Activated B cell treated with CpG ODN at 0.5 μM for 24 hours (primary cell): ENCODE measurements around the gene MFNG. TPM values are rescaled to one million over a fixed set of nuclear protein-coding genes. Genes with fewer than 3 reads are reported as not detected.

Source experiments
- ATAC-seq: fragments of 200-7000 bp; cut with Tn5 transposase; one replicate; pipeline ENCODE4 v1.10.0; 2021; ENCODE audit warnings: low read depth, mild to moderate bottlenecking, moderate library complexity
- CTCF ChIA-PET: fragments of 350-600 bp; sonication (Branson Sonifier 250); formaldehyde crosslinking; loops from one replicate; lab custom pipeline; 2021; ENCODE audit warnings: antibody characterized with exemption; lab: Charles Lee
- POLR2A ChIA-PET: fragments of 350-600 bp; sonication (Branson Sonifier 250); formaldehyde crosslinking; loops from one replicate; lab custom pipeline; 2021; ENCODE audit warnings: antibody characterized with exemption; lab: Charles Lee
- DNase-seq: peaks from one replicate; pipeline ENCODE4 v3.0.0; 2022
- H3K27ac Mint-ChIP-seq: one replicate; pipeline ENCODE4 v1.8.0; 2020; ENCODE audit warnings: mixed read lengths
- H3K27me3 Mint-ChIP-seq: one replicate; pipeline ENCODE4 v1.8.0; 2021; ENCODE audit warnings: mixed read lengths
- H3K36me3 Mint-ChIP-seq: one replicate; pipeline ENCODE4 v1.8.0; 2021; ENCODE audit warnings: low read depth, mixed read lengths
- H3K4me1 Mint-ChIP-seq: one replicate; pipeline ENCODE4 v1.8.0; 2021; ENCODE audit warnings: mixed read lengths
- H3K4me3 Mint-ChIP-seq: one replicate; pipeline ENCODE4 v1.8.0; 2020; ENCODE audit warnings: mild to moderate bottlenecking, mixed read lengths
- H3K9me3 Mint-ChIP-seq: one replicate; pipeline ENCODE4 v1.8.0; 2020; ENCODE audit warnings: mixed read lengths
- intact Hi-C: fragments of 100-400 bp; cut with micrococcal nuclease; formaldehyde crosslinking; loops from one replicate; pipeline ENCODE4 v1.15.1; 2024
- total RNA-seq: library from RNA; stranded (reverse); gene quantifications from 2 replicates; pipeline ENCODE4 v1.2.3, GENCODE V29; 2022
- TF ChIP-seq, protein P1 (sequence below): fragments of 200-600 bp; IDR thresholded peaks from one replicate; pipeline ENCODE4 v1.8.0; 2022; ENCODE audit warnings: antibody characterized with exemption, mild to moderate bottlenecking

MFNG gene
- total RNA-seq, 1 donor from 2014 or later, result 90.6 TPM

DNA sequence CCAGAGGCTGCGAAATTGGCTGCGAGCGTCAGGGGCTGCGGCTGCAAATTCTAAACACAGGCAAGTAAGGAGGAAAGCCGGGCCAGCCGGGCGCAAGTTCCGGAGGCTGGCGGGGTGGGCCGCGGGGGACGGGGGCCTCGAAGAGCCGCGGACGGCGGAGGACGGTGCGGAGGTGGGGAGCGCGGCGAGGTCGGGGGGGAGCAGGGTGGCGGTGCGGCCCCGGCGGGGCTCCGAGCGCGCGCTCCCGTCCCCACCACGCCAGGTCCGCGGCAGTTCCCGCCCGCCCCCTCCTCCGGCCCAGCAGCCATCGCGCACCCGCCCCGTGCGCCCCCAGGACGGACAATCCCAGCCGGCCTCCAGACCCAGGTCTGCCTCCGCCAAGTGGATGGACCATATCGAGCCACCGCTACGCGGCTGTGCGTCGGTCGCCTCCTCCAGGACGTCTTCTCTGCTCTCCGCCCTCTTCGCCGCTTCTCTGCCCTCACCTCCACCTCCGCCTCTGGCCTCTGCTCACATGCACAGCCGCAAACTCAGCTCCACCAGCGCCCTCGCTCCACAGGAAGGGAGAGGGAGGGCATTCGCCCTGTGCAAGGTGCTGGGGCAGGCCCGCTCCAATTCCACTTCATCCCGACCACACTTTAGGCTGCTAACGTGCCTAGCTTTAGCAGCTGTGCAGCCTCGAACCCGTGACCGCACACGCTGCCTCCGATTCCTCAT, 66.1 kb downstream of the MFNG start:
- Mint-ChIP-seq H3K4me1 (peaks cover 27% of the 10 kb centered on the region), H3K36me3 (no peaks in the 10 kb centered on the region), H3K4me3 (peak overlapping the region; percentile 83), H3K27me3 (peaks cover 67% of the 10 kb centered on the region), H3K9me3 (no peaks in the 10 kb centered on the region), H3K27ac (no peak overlapping the region)
- CTCF ChIA-PET, result no interaction called here
- POLR2A ChIA-PET, result no interaction called here
- DNase-seq (no peak), ATAC-seq (no peak)
- intact Hi-C loops, result no loop called here
- TF ChIP-seq, protein P1, sequence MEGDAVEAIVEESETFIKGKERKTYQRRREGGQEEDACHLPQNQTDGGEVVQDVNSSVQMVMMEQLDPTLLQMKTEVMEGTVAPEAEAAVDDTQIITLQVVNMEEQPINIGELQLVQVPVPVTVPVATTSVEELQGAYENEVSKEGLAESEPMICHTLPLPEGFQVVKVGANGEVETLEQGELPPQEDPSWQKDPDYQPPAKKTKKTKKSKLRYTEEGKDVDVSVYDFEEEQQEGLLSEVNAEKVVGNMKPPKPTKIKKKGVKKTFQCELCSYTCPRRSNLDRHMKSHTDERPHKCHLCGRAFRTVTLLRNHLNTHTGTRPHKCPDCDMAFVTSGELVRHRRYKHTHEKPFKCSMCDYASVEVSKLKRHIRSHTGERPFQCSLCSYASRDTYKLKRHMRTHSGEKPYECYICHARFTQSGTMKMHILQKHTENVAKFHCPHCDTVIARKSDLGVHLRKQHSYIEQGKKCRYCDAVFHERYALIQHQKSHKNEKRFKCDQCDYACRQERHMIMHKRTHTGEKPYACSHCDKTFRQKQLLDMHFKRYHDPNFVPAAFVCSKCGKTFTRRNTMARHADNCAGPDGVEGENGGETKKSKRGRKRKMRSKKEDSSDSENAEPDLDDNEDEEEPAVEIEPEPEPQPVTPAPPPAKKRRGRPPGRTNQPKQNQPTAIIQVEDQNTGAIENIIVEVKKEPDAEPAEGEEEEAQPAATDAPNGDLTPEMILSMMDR, result no peak

- ChIA-PET POLR2A (no interaction called here), CTCF (no interaction called here)
- intact Hi-C loops, result no loop called here
- Mint-ChIP-seq H3K9me3 (no peaks in the 10 kb centered on the region), H3K4me3 (peak overlapping the region; percentile 70), H3K27ac (no peak overlapping the region), H3K27me3 (peaks cover 66% of the 10 kb centered on the region), H3K4me1 (peaks cover 27% of the 10 kb centered on the region), H3K36me3 (no peaks in the 10 kb centered on the region)
- ATAC-seq, result no peak
- DNase-seq, result no peak
- TF ChIP-seq, protein P1, result no peak
Measured at GRCh38 chr22:37419370-37419968, 66.7 kb downstream of the MFNG start.

Other genes with a start within 250 kb of the MFNG start
- 518 and 557 TPM in 2 replicates for gene RAC2, start 242.1 kb downstream of the MFNG start, total RNA-seq
- 37.2 and 40.3 TPM in 2 replicates for gene CYTH4, start 203.9 kb downstream of the MFNG start, total RNA-seq
- gene ELFN2, start 58.9 kb downstream of the MFNG start, total RNA-seq, result not detected in 2 replicates
- gene CARD10, start 33.0 kb upstream of the MFNG start, total RNA-seq, result not detected in 2 replicates
- gene CDC42EP1, start 74.1 kb upstream of the MFNG start, total RNA-seq, result not detected in 2 replicates
- not detected in 2 replicates for gene LGALS2, start 93.7 kb upstream of the MFNG start, total RNA-seq
- 102 and 126 TPM in 2 replicates for gene GGA1, start 122.5 kb upstream of the MFNG start, total RNA-seq
- 87.9 and 88.4 TPM in 2 replicates for gene SH3BP1, start 153.3 kb upstream of the MFNG start, total RNA-seq
- gene PDXP, start 172.3 kb upstream of the MFNG start, total RNA-seq, result 17.7 and 22.6 TPM in 2 replicates
- gene LGALS1, start 189.3 kb upstream of the MFNG start, total RNA-seq, result 230 and 254 TPM in 2 replicates
- 39.0 and 39.8 TPM in 2 replicates for gene NOL12, start 200.0 kb upstream of the MFNG start, total RNA-seq
- gene TRIOBP, start 210.7 kb upstream of the MFNG start, total RNA-seq, result 25.5 and 27.4 TPM in 2 replicates